ENCODE data around the gene MRC2.

Gene MRC2

DNA sequence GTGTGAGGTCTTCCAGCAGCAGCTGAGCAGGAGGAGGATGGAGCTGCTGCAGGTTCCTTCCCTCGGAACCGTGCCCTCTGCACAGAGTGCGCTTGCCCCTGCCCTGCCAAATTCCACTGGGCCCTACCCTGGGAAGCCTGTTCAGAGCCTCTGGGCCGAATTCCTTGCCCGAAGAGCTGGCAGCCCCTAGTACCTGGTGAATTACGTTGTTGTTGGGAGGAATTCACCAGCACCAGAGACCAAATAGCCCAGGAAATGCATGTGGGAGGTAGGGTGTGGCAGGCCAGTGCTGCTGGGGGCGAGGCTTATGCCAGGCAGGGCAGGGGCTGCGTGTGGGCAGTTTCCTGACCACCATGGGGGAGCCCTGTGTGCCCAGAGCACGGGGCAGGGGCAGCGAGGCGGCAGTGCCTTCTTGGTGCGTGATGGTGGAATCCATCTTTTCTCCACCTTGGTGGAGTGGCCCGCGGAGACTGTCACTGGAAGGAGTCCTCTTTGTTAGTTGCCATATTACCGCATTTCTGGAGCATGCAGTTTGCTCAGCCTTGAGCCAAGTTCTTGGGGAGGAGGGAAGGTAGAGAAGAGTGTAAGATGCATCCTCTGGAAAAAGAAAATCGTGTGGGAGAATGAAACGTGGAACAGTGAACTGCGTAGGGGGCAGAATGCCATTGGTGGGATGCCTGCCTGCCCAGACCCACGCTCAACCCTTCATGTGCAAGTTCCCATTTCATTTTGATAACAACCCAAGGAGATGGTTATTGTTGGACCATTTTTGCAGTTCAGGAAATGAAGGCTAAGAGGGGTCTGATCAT lies 2.3 kb downstream of the MRC2 start:
- Histone ChIP-seq H3K36me3 (ENCODE audit: control insufficient read depth, insufficient read depth, low read length) (no peaks in the 10 kb centered on the region), H3K9me3 (ENCODE audit: control insufficient read depth, insufficient read depth, low read length) (no peaks in the 10 kb centered on the region), H3K4me1 (ENCODE audit: control insufficient read depth, insufficient read depth, low read length) (peaks cover 13% of the 10 kb centered on the region), H3K9ac (ENCODE audit: low read depth, low read length) (no peak overlapping the region), H3K4me3 (ENCODE audit: low read depth, low read length) (peak overlapping the region; percentile 85), H3K27me3 (ENCODE audit: control insufficient read depth, insufficient read depth, low read length) (no peaks in the 10 kb centered on the region)

- Histone ChIP-seq H3K9me3 (ENCODE audit: control insufficient read depth, insufficient read depth, low read length) (no peaks in the 10 kb centered on the region), H3K27me3 (ENCODE audit: control insufficient read depth, insufficient read depth, low read length) (no peaks in the 10 kb centered on the region), H3K4me1 (ENCODE audit: control insufficient read depth, insufficient read depth, low read length) (peaks cover 13% of the 10 kb centered on the region), H3K36me3 (ENCODE audit: control insufficient read depth, insufficient read depth, low read length) (no peaks in the 10 kb centered on the region), H3K9ac (ENCODE audit: low read depth, low read length) (no peak overlapping the region), H3K4me3 (ENCODE audit: low read depth, low read length) (no peak overlapping the region)
Measured at GRCh38 chr17:62630365-62631085, 3.1 kb downstream of the MRC2 start.

DNA sequence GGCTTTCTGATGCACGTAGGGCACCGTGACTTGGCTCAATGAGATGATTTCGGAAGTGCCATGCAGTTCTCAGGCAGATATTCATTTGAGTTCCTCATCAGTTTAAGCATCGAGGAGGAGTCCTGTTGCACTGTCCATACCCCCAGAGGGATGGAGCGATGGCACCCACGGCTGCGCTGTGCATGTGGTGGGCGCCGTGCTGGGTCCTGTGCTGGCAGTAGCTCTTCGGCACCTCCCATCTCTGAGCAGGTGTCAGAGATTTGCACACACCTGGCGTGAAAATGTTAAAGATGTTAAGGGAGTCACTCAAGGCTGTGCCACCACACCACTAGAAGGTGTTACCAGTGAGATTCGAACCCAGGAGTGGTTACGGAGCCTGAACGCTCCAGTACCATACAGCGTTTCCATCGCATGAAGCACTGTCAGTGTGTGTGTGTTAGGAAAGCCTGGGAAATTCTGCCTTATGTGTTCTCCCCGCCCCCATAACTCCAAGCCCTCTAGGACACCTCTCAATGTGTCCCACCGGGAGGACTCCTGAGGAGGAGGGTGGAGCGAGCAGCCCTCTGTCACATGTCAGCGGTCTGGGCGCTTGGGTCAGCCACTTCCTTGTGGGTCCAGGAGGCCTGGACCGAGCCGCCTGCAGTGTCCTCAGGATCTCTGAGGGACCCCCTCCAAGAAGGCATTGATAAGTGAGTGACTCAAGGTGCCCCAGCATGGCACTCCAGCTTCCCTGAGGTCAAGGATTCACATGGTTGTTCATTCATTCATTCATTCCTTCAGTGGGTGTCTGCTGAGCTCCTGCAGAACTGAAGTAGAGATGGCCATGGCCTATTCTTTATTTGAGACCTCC lies 3.8 kb downstream of the MRC2 start:
- H3K4me1 ChIP-seq (ENCODE audit: control insufficient read depth, insufficient read depth, low read length), result peaks cover 13% of the 10 kb centered on the region
- H3K4me3 ChIP-seq (ENCODE audit: low read depth, low read length), result no peak overlapping the region
- H3K9ac ChIP-seq (ENCODE audit: low read depth, low read length), result no peak overlapping the region

DNA sequence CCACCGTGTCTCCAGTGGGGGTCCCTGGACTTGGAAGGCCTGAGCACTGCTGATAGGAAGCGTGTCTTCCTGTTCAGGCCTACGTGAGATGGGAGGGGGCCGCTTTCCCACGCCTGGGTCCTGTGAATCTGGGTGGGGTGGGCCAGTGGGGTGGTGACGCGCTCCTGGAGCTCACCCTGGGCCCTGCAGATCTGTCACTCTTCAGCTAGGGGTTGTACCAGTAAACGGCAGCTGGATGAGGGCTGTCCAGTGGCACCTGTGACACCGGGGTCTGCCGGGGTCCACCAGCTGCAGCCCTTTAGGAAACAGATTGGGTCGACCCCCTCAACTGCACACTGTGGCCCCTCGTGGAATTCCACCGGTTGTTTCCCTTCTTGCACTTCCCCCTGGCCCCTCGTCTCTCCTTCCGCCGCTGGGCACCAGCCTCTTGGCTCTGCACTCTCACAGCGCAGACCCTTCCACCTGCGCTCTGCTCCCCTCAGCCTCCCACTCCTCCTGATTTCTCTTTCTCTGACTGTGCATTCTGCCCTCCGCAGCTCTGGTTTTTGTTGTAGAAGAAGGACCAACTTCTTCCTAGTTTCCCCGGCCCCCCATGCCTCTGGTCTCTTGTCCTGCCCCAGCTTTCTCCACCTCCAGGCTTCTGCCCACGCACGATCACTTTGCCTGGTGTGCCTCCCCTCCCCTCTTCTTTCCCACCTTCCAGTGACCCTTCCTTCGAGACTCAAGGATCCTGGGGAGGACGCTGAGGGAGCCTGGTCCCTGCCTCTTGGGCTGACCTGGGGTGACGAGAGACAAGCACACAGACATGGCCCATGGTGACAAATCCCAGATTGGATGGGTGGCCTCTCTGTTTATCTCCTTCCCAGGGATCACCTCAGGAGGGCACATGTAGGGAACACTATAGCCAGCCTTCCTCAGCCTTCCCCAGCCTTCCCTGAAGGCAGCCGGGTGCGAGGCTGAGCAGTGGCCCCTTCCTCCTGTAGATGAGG lies 4.8 kb downstream of the MRC2 start:
- Histone ChIP-seq H3K9ac (ENCODE audit: low read depth, low read length) (peak overlapping the region; percentile 26), H3K4me3 (ENCODE audit: low read depth, low read length) (no peak overlapping the region), H3K27me3 (ENCODE audit: control insufficient read depth, insufficient read depth, low read length) (no peaks in the 10 kb centered on the region), H3K9me3 (ENCODE audit: control insufficient read depth, insufficient read depth, low read length) (no peaks in the 10 kb centered on the region), H3K4me1 (ENCODE audit: control insufficient read depth, insufficient read depth, low read length) (peaks cover 9% of the 10 kb centered on the region), H3K36me3 (ENCODE audit: control insufficient read depth, insufficient read depth, low read length) (no peaks in the 10 kb centered on the region)

More for the DNA sequence above, 3.8 kb downstream of the MRC2 start:
- H3K27me3 ChIP-seq (ENCODE audit: control insufficient read depth, insufficient read depth, low read length), result no peaks in the 10 kb centered on the region
- H3K9me3 ChIP-seq (ENCODE audit: control insufficient read depth, insufficient read depth, low read length), result no peaks in the 10 kb centered on the region
- H3K36me3 ChIP-seq (ENCODE audit: control insufficient read depth, insufficient read depth, low read length), result no peaks in the 10 kb centered on the region

GRCh38 chr17:62637809-62638208 lies 10.3 kb downstream of the MRC2 start:
- H3K4me1 ChIP-seq (ENCODE audit: control insufficient read depth, insufficient read depth, low read length), result peaks cover 2% of the 10 kb centered on the region
- no peak overlapping the region for H3K4me3 ChIP-seq (ENCODE audit: low read depth, low read length)
- H3K36me3 ChIP-seq (ENCODE audit: control insufficient read depth, insufficient read depth, low read length), result no peaks in the 10 kb centered on the region
- H3K27me3 ChIP-seq (ENCODE audit: control insufficient read depth, insufficient read depth, low read length), result no peaks in the 10 kb centered on the region
- H3K9me3 ChIP-seq (ENCODE audit: control insufficient read depth, insufficient read depth, low read length), result no peaks in the 10 kb centered on the region
- H3K9ac ChIP-seq (ENCODE audit: low read depth, low read length), result no peak overlapping the region

- Histone ChIP-seq H3K27me3 (ENCODE audit: control insufficient read depth, insufficient read depth, low read length) (no peaks in the 10 kb centered on the region), H3K4me1 (ENCODE audit: control insufficient read depth, insufficient read depth, low read length) (peaks cover 2% of the 10 kb centered on the region), H3K9ac (ENCODE audit: low read depth, low read length) (no peak overlapping the region), H3K36me3 (ENCODE audit: control insufficient read depth, insufficient read depth, low read length) (no peaks in the 10 kb centered on the region), H3K9me3 (ENCODE audit: control insufficient read depth, insufficient read depth, low read length) (no peaks in the 10 kb centered on the region), H3K4me3 (ENCODE audit: low read depth, low read length) (no peak overlapping the region)
Measured at GRCh38 chr17:62641153-62641552, 13.7 kb downstream of the MRC2 start.

GRCh38 chr17:62641951-62642350 lies 14.5 kb downstream of the MRC2 start:
- no peaks in the 10 kb centered on the region for H3K36me3 ChIP-seq (ENCODE audit: control insufficient read depth, insufficient read depth, low read length)
- no peaks in the 10 kb centered on the region for H3K9me3 ChIP-seq (ENCODE audit: control insufficient read depth, insufficient read depth, low read length)
- peaks cover 2% of the 10 kb centered on the region for H3K4me1 ChIP-seq (ENCODE audit: control insufficient read depth, insufficient read depth, low read length)
- H3K27me3 ChIP-seq (ENCODE audit: control insufficient read depth, insufficient read depth, low read length), result no peaks in the 10 kb centered on the region
- H3K4me3 ChIP-seq (ENCODE audit: low read depth, low read length), result no peak overlapping the region
- H3K9ac ChIP-seq (ENCODE audit: low read depth, low read length), result no peak overlapping the region

- H3K36me3 ChIP-seq (ENCODE audit: control insufficient read depth, insufficient read depth, low read length), result no peaks in the 10 kb centered on the region
- no peaks in the 10 kb centered on the region for H3K9me3 ChIP-seq (ENCODE audit: control insufficient read depth, insufficient read depth, low read length)
- H3K9ac ChIP-seq (ENCODE audit: low read depth, low read length), result no peak overlapping the region
- H3K4me1 ChIP-seq (ENCODE audit: control insufficient read depth, insufficient read depth, low read length), result no peaks in the 10 kb centered on the region
- H3K4me3 ChIP-seq (ENCODE audit: low read depth, low read length), result no peak overlapping the region
- H3K27me3 ChIP-seq (ENCODE audit: control insufficient read depth, insufficient read depth, low read length), result no peaks in the 10 kb centered on the region
Measured at GRCh38 chr17:62643496-62643895, 16.0 kb downstream of the MRC2 start.

GRCh38 chr17:62644487-62645173 lies 17.2 kb downstream of the MRC2 start:
- Histone ChIP-seq H3K9me3 (ENCODE audit: control insufficient read depth, insufficient read depth, low read length) (no peaks in the 10 kb centered on the region), H3K4me3 (ENCODE audit: low read depth, low read length) (peak overlapping the region; percentile 48), H3K36me3 (ENCODE audit: control insufficient read depth, insufficient read depth, low read length) (no peaks in the 10 kb centered on the region)

GRCh38 chr17:62648251-62648955 lies 20.9 kb downstream of the MRC2 start:
- Histone ChIP-seq H3K27me3 (ENCODE audit: control insufficient read depth, insufficient read depth, low read length) (no peaks in the 10 kb centered on the region), H3K9ac (ENCODE audit: low read depth, low read length) (no peak overlapping the region), H3K9me3 (ENCODE audit: control insufficient read depth, insufficient read depth, low read length) (no peaks in the 10 kb centered on the region), H3K36me3 (ENCODE audit: control insufficient read depth, insufficient read depth, low read length) (no peaks in the 10 kb centered on the region), H3K4me1 (ENCODE audit: control insufficient read depth, insufficient read depth, low read length) (peaks cover 4% of the 10 kb centered on the region), H3K4me3 (ENCODE audit: low read depth, low read length) (no peak overlapping the region)

More at GRCh38 chr17:62644487-62645173, 17.2 kb downstream of the MRC2 start:
- no peaks in the 10 kb centered on the region for H3K4me1 ChIP-seq (ENCODE audit: control insufficient read depth, insufficient read depth, low read length)
- no peaks in the 10 kb centered on the region for H3K27me3 ChIP-seq (ENCODE audit: control insufficient read depth, insufficient read depth, low read length)
- no peak overlapping the region for H3K9ac ChIP-seq (ENCODE audit: low read depth, low read length)

All from iPS-15b (cell line).